ENCODE measurements around the gene DCX. TPM values are rescaled to one million over a fixed set of nuclear protein-coding genes. Genes with fewer than 3 reads are reported as not detected.

Gene DCX
- total and polyA plus RNA-seq, 2 experiments from 2014 or later, result 0.66 to 3.0 TPM

- Mint-ChIP-seq H3K4me1 (peaks cover 20% of the 10 kb centered on the region), H3K27me3 (ENCODE audit: insufficient read depth, low read depth, poor library complexity) (no peaks in the 10 kb centered on the region), H3K4me3 (no peak overlapping the region), H3K27ac (no peak overlapping the region), H3K36me3 (ENCODE audit: low read depth) (no peaks in the 10 kb centered on the region), H3K9me3 (no peaks in the 10 kb centered on the region)
- Histone ChIP-seq H3K9me2 (ENCODE audit: insufficient read depth) (no peaks in the 10 kb centered on the region), H3K4me1 (ENCODE audit: insufficient read depth) (no peaks in the 10 kb centered on the region), H3K27me3 (ENCODE audit: insufficient read depth) (no peaks in the 10 kb centered on the region), H3K4me2 (no peak overlapping the region), H4K20me1 (replicated peaks; ENCODE audit: insufficient read depth) (no peaks in the 10 kb centered on the region), H2AFZ (no peak overlapping the region), H3K4me3 (no peak overlapping the region), H3K27ac (ENCODE audit: low read depth) (no peak overlapping the region), H3K79me2 (replicated peaks; ENCODE audit: insufficient read depth) (no peaks in the 10 kb centered on the region), H3K36me3 (ENCODE audit: insufficient read depth) (no peaks in the 10 kb centered on the region), H3F3A (replicated peaks; ENCODE audit: low read depth) (no peaks in the 10 kb centered on the region)
- DNase-seq (ENCODE audit: low spot score) (peak; percentile 61), ATAC-seq (peak; percentile 70)
- TF ChIP-seq CREB1 (CRISPR knock-in tag; IDR thresholded peaks at IDR 0.05; ENCODE audit: low read depth), result no peak
- TF ChIP-seq POLR2AphosphoS5 (IDR thresholded peaks at IDR 0.05; ENCODE audit: low read depth), result no peak
- no peak for TF ChIP-seq STAT1 (IDR thresholded peaks at IDR 0.05; ENCODE audit: unreplicated experiment)
- TF ChIP-seq, protein P1, sequence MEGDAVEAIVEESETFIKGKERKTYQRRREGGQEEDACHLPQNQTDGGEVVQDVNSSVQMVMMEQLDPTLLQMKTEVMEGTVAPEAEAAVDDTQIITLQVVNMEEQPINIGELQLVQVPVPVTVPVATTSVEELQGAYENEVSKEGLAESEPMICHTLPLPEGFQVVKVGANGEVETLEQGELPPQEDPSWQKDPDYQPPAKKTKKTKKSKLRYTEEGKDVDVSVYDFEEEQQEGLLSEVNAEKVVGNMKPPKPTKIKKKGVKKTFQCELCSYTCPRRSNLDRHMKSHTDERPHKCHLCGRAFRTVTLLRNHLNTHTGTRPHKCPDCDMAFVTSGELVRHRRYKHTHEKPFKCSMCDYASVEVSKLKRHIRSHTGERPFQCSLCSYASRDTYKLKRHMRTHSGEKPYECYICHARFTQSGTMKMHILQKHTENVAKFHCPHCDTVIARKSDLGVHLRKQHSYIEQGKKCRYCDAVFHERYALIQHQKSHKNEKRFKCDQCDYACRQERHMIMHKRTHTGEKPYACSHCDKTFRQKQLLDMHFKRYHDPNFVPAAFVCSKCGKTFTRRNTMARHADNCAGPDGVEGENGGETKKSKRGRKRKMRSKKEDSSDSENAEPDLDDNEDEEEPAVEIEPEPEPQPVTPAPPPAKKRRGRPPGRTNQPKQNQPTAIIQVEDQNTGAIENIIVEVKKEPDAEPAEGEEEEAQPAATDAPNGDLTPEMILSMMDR (conservative IDR thresholded peaks at IDR 0.05; ENCODE audit: low read depth in 2 of 2), result no peak
- TF ChIP-seq ZNF331 (CRISPR knock-in tag; IDR thresholded peaks at IDR 0.05; ENCODE audit: low read depth), result no peak
- no peak for TF ChIP-seq REST (IDR thresholded peaks at IDR 0.05; ENCODE audit: unreplicated experiment)
- no peak for TF ChIP-seq ZNF114 (CRISPR knock-in tag; IDR thresholded peaks at IDR 0.05)
- no peak for TF ChIP-seq EZH2phosphoT487 (IDR thresholded peaks at IDR 0.05; ENCODE audit: unreplicated experiment)
- TF ChIP-seq, protein P2, sequence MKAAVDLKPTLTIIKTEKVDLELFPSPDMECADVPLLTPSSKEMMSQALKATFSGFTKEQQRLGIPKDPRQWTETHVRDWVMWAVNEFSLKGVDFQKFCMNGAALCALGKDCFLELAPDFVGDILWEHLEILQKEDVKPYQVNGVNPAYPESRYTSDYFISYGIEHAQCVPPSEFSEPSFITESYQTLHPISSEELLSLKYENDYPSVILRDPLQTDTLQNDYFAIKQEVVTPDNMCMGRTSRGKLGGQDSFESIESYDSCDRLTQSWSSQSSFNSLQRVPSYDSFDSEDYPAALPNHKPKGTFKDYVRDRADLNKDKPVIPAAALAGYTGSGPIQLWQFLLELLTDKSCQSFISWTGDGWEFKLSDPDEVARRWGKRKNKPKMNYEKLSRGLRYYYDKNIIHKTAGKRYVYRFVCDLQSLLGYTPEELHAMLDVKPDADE (IDR thresholded peaks at IDR 0.05), result no peak
- no peak for TF ChIP-seq NANOG (IDR thresholded peaks at IDR 0.05; ENCODE audit: borderline replicate concordance)
- TF ChIP-seq JUNB (IDR thresholded peaks at IDR 0.05; ENCODE audit: unreplicated experiment), result no peak
- TF ChIP-seq EZH2 (IDR thresholded peaks at IDR 0.05; ENCODE audit: low read depth, unreplicated experiment), result no peak
Measured at GRCh38 chrX:111376897-111377578, 35.0 kb downstream of the DCX start.

Data from GM23338 (cell line).